ENCODE results near the gene FAM240B. TPM values are rescaled to one million over a fixed set of nuclear protein-coding genes. Genes with fewer than 3 reads are reported as not detected.
A peak's percentile ranks its signal among the peaks of the same experiment; 100 is the strongest.

Gene FAM240B
- polyA plus RNA-seq, 3 donors, result not detected

- 80% methylated on average over 1 of the region's 3 CpGs for WGBS (ENCODE audit: insufficient coverage)
- no peaks in the 10 kb centered on the region for H3K27me3 ChIP-seq (ENCODE audit: control insufficient read depth in 2 of 2, insufficient read depth in 2 of 2, low read length in 2 of 2)
- H2AFZ ChIP-seq (ENCODE audit: insufficient read depth, low read depth, low read length, poor library complexity, severe bottlenecking), result no peak overlapping the region
- peaks cover 10% of the 10 kb centered on the region for H3K4me1 Mint-ChIP-seq
- no peak overlapping the region for H3K27ac ChIP-seq (ENCODE audit: low read depth in 1 of 2, low read length in 2 of 2)
- DNase-seq, result no peak
- no peak overlapping the region for H3K27ac Mint-ChIP-seq
- no peak overlapping the region for H3K4me3 Mint-ChIP-seq
- H3K9me3 ChIP-seq (replicated peaks in 1 of 2; ENCODE audit: control insufficient read depth in 1 of 2, insufficient read depth in 1 of 2, low read length in 2 of 2), result no peaks in the 10 kb centered on the region
- H3K79me2 ChIP-seq (ENCODE audit: insufficient read depth, low read length), result no peaks in the 10 kb centered on the region
- H3K27me3 Mint-ChIP-seq (ENCODE audit: low read depth in 3 of 3), result peaks cover 1 to 14% (median 9%) of the 10 kb centered on the region in 3 donors
- H3K4me2 ChIP-seq (replicated peaks; ENCODE audit: extremely low read depth, low read length, poor library complexity, severe bottlenecking), result no peak overlapping the region
- H3K36me3 ChIP-seq (replicated peaks in 1 of 2; ENCODE audit: control insufficient read depth in 1 of 2, insufficient read depth in 2 of 2, low read length in 2 of 2), result no peaks in the 10 kb centered on the region
- no peaks in the 10 kb centered on the region for H3K36me3 Mint-ChIP-seq
- H3K9me3 Mint-ChIP-seq, result peaks cover 0 to 5% (median 0%) of the 10 kb centered on the region in 7 donors
- no peak overlapping the region for H3K9ac ChIP-seq (ENCODE audit: insufficient read depth, low read length, poor library complexity, severe bottlenecking)
- intact Hi-C loops (cut with micrococcal nuclease), result no loop called here
- H3K4me3 ChIP-seq (replicated peaks in 1 of 3; ENCODE audit: low read depth in 2 of 3, low read length in 3 of 3), result no peak overlapping the region
- H3K4me1 ChIP-seq (ENCODE audit: control insufficient read depth in 1 of 2, insufficient read depth in 2 of 2, low read length in 2 of 2), result no peaks in the 10 kb centered on the region
- no peak for TF ChIP-seq CTCF (IDR thresholded peaks at IDR 0.05)
- no peaks in the 10 kb centered on the region for H4K20me1 ChIP-seq (ENCODE audit: insufficient read depth, low read length)
Observed at GRCh38 chr9:38682713-38683112, 37.2 kb downstream of the FAM240B start.

GRCh38 chr9:38681747-38682227 is 38.1 kb downstream of the FAM240B start:
- Mint-ChIP-seq H3K36me3 (no peaks in the 10 kb centered on the region), H3K9me3 (peaks cover 0 to 5% (median 0%) of the 10 kb centered on the region in 7 donors), H3K27ac (peak overlapping the region in 1 of 7 donors; percentile 83), H3K4me3 (no peak overlapping the region), H3K4me1 (peaks cover under 1% of the 10 kb centered on the region), H3K27me3 (ENCODE audit: low read depth in 3 of 3) (peaks cover 4 to 9% (median 9%) of the 10 kb centered on the region in 3 donors)
- TF ChIP-seq CTCF (IDR thresholded peaks at IDR 0.05), result no peak
- H3K79me2 ChIP-seq (ENCODE audit: insufficient read depth, low read length), result no peaks in the 10 kb centered on the region
- H4K20me1 ChIP-seq (ENCODE audit: insufficient read depth, low read length), result no peaks in the 10 kb centered on the region
- DNase-seq, result no peak
- WGBS (ENCODE audit: insufficient coverage), result no CpG with 5 or more reads among the region's 4 CpGs
- intact Hi-C loops (cut with micrococcal nuclease), result no loop called here
- no peak overlapping the region for H3K9ac ChIP-seq (ENCODE audit: insufficient read depth, low read length, poor library complexity, severe bottlenecking)
- no peak overlapping the region for H3K4me2 ChIP-seq (replicated peaks; ENCODE audit: extremely low read depth, low read length, poor library complexity, severe bottlenecking)
- no peaks in the 10 kb centered on the region for H3K9me3 ChIP-seq (replicated peaks in 1 of 2; ENCODE audit: control insufficient read depth in 1 of 2, insufficient read depth in 1 of 2, low read length in 2 of 2)
- H3K4me3 ChIP-seq (replicated peaks in 1 of 3; ENCODE audit: low read depth in 2 of 3, low read length in 3 of 3), result no peak overlapping the region
- H2AFZ ChIP-seq (ENCODE audit: insufficient read depth, low read depth, low read length, poor library complexity, severe bottlenecking), result no peak overlapping the region
- H3K27me3 ChIP-seq (ENCODE audit: control insufficient read depth in 2 of 2, insufficient read depth in 2 of 2, low read length in 2 of 2), result no peaks in the 10 kb centered on the region
- no peak overlapping the region for H3K27ac ChIP-seq (ENCODE audit: low read depth in 1 of 2, low read length in 2 of 2)
- H3K36me3 ChIP-seq (replicated peaks in 1 of 2; ENCODE audit: control insufficient read depth in 1 of 2, insufficient read depth in 2 of 2, low read length in 2 of 2), result no peaks in the 10 kb centered on the region
- H3K4me1 ChIP-seq (ENCODE audit: control insufficient read depth in 1 of 2, insufficient read depth in 2 of 2, low read length in 2 of 2), result no peaks in the 10 kb centered on the region
